ENCODE data around the gene KPNB1.

The KPNB1 gene

DNA sequence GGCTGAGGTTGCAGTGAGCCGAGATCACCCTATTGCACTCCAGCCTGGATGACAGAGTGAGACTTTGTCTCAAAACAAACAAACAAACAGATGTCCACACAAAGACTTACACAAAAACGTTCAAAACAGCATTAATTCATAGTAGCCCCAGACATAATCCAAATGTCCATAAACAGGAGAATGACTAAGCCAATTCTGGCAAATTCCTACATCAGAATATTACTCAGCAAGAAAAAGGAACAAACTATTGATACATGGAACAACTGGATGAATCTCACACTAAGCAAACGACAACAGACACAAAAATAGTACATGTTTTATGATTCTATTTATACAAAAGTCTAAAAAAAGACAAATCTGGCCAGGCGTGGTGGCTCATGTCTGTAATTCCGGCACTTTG is 10.8 kb upstream of the KPNB1 start:
- DNase-seq, result no peak

DNA sequence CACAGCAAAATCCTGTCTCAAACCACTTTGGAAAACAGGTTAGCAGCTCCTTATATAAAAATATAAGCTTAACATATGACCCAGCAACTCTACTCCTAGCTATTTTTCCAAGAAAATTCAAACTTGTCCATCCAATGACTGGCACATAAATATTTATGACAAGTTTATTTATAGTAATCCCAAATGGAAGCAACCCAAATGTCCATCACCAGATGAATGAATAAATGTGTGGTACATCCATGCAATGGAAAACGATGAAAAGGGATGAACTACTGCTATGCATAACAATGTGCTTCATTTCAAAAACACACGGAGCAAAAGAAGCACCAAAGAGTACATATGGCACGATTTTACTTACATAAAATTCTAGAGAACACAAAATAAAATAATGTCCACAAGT is 9.6 kb upstream of the KPNB1 start:
- no peak for DNase-seq

DNA sequence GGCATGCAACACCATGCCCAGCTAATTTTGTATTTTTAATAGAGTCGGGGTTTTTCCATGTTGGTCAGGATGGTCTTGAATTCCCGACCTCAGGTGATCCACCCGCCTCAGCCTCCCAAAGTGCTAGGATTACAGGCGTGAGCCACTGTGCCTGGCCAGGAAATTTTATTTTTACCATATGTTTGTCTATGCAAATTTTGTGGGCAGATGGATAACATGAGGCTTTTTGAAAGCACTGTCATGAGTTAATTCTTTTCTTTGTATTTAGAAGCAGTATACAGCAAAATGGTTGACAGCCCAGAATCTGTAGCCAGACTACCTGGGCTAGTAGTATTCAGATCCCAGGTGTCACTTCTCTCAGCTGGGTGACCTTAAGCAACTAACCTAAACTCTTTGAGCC is 8.5 kb upstream of the KPNB1 start:
- DNase-seq, result no peak

DNA sequence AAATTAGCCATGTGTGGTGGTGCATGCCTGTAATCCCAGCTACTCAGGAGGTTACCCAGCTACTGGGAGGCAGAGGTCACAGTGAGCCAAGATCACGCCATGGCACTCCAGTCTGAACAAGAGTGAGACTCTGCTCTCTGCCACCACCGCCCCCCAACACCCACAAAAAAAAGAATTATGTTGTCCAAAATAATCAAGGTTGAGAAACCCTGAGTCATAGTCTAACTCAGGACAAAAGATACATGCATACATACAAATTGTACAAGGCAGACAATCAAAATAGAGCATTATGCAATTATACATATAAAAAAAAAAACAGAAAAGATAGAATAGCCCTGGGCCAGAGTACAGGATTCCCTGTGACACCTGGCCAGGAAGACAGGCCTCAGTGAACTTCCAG is 6.6 kb upstream of the KPNB1 start:
- no peak for DNase-seq

DNA sequence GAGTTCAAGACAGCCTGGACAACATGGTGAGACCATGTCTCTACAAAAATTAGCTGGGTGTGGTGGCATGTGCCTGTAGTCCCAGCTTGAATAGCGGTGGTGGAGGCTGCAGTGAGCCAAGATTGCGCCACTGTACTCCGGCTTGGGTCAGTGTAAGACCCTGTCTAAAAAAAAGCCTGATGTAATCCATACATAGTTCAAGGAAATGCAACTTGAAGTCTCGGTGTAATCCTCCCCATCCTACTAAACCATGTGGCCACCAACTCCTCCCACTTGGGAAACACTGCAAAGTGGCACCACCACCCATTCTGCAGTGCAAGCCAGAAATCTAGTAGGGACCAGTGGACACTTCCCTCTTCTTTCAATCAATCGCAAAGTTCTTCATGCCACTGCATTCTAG is 5.4 kb upstream of the KPNB1 start:
- no peak for DNase-seq

DNA sequence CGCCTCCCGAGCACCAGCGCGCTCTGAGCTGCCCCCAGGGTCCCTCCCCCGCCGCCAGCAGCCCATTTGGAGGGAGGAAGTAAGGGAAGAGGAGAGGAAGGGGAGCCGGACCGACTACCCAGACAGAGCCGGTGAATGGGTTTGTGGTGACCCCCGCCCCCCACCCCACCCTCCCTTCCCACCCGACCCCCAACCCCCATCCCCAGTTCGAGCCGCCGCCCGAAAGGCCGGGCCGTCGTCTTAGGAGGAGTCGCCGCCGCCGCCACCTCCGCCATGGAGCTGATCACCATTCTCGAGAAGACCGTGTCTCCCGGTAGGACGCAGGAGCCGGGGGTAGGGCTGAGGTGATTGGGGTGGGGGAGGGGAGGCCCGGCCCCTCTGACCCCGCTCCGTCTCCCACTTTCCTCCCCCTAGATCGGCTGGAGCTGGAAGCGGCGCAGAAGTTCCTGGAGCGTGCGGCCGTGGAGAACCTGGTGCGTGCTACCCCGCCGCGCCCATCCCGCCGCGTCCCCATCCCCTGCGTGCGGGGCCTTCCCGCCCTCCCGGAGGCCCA is 329 bp downstream of the KPNB1 start:
- DNase-seq, result no peak

DNA sequence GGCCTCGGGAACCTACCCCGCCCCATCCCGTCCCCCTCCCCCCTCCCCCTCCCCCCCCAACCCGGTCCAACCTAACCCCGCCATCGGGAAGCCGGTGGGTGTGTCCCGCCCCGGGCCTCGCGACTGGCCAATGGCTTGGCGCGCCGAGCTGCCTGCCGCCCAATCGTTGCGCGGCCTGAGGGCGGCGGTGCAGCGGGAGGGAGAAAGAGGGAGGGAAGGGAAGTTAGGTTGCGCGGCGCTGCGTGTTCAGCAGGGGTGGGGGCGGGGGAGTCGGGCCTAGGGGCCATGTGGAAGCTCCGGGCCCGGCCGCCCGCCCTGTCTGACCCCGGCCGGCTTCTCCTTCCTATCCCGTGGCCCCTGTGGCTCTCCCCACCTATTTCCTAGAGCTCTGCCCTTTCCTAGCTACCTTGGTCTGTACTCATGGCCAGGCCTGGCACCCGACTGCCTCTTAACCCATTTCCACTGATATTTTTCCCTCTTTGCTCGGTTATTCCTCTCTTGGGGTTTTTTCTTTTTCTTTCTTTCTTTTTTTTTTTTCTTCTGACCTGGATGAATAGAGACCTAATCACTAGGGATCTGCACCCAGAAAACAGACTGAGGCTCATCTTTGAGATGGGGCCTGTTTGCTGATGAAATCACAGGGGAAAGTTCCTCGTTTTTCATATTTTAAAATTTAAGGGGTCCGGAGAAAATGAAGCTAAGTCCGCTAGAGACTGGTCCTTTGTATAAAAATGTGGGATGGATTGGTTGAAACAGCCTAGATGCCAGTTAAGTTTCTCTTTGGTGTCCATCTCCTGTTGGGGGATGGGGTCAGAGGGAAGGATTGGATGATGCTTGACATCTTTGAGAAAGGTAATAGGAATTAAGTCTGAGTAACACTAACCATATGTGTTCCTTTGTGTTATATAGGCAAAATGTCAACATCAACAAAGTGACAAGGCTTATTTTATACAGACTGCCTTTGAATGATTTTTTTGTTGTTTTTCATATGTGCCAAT is 1.1 kb downstream of the KPNB1 start:
- peak; percentile 95 to 96 for DNase-seq

DNA sequence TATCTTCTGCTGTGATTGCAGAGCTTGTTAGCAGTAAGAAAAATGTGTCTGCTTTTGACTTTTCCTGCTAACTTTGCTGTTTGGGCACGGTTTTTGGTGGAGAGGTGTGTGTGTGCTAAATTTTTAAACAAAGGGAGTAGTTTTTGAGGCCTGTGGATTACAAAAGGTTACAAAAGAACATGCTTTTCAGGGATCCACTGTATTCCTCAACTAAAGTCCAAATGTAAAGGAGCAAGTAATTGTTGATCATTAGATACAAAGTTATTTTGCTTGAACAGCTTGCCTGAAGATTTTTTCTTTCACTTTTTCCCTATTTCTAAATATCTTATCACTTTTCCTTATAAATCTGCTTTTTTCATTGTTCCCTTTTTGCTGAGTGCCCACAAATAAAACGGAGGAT is 2.0 kb downstream of the KPNB1 start:
- DNase-seq, result no peak

DNA sequence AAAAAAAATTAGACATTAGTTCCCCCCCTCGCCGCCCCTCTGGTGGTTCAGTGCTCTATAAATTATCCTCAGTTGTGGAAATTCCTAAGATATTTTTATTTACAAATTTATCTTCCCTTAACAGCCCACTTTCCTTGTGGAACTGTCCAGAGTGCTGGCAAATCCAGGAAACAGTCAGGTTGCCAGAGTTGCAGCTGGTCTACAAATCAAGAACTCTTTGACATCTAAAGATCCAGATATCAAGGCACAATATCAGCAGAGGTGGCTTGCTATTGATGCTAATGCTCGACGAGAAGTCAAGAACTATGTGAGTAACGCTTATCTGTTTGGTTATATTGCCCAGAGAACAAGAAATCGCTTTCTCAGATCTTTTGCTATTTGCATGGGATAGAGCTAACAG is 2.9 kb downstream of the KPNB1 start:
- DNase-seq, result no peak

DNA sequence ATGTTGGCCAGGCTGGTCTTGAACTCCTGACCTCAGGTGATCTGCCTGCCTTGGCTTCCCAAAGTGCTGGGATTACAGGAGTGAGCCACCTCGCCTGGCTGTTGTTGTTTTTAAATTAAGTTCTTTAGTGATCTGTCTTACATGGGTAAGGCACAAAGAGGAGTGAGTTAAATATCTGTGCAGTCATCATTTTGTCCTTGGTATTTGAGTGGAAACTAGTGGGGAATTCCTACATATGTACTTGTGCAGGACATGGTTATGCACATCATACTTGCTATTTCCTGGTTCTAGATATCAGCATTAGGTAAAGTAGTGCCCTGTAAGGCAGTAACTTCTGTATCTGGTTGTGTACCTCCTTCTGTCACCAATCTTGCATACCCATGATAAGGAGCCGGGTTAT is 3.7 kb downstream of the KPNB1 start:
- no peak for DNase-seq

DNA sequence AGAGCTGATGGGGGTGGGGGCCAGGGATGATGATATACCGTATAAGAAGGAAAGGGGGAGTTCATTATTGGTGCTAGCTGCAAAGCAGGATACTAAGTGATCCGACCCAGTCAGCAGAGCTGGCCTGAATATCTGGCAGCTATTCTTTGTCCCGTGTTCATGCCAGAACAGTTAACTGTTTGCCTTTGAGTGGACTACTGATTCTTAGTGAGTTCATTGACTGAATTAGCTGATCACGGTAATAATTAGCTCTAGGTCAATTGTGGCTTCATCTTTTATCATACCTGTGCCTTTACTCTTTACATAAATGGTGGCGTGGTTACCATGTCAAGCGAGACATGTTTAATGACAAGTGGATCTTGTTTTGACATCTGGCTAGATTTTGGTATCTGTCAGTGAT is 5.3 kb downstream of the KPNB1 start:
- no peak for DNase-seq

DNA sequence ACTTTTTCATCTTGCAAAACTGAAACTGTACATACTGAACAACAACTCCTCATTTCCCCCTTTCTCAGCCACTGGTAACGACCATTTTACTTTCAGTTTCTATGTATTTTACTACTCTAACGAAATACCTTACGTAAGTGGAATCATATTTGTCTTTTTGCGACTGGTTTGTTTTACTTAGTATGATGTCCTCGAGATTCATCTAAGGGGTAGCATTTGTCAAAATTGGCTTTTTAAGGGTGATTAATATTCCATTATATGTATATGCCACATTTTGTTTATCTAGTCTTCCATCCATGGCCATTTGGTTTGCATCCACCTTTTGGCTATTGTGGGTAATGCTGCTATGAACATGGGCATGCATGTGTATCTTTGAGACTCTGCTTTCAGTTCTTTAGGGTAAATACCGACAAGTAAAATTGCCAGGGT is 10.4 kb downstream of the KPNB1 start:
- DNase-seq, result no peak

DNA sequence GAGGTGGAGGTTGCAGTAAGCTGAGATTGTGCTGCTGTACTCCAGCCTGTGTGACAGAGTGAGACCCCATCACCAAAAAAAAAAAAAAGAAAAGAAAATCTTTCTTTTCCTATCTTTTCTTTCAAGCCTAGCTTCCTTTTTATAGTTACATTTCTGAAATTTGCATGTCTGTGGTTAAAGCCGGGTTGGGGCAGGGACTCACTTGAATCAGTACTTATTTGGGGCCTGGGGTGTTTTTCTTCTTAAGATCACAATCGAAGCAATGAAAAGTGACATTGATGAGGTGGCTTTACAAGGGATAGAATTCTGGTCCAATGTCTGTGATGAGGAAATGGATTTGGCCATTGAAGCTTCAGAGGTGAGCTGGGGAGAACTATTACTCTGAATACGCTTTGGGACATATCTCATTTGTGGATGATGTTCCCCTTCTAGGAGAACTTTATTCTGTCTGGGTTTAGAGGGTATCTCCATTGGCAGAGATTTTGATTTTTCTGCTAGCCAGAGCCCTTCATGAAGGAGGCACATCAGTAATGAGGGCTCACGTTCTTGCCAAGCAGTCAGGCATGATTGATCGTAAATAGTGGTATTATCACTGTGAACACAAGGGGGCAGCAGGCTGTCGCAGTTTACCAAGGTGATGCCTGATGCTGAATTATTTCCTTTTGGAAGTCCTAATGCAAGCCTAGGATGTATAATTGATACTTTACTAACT is 14.3 kb downstream of the KPNB1 start:
- DNase-seq, result peak; percentile 55 to 68

DNA sequence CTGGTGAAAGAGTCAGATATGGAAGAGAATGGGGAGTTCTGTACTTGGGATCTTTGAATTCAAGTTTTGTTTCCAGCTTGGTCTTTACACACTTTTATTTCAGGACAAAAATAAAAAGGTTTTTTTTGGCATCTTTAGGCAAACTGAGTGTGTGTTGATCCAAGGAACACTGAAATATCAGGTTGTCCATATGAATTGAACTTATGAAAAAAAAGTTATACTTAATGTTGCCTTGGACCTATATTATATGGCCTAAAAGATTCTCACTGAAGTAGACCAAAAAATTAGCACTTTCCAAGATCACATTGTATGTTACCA is 14.9 kb downstream of the KPNB1 start:
- DNase-seq, result no peak

DNA sequence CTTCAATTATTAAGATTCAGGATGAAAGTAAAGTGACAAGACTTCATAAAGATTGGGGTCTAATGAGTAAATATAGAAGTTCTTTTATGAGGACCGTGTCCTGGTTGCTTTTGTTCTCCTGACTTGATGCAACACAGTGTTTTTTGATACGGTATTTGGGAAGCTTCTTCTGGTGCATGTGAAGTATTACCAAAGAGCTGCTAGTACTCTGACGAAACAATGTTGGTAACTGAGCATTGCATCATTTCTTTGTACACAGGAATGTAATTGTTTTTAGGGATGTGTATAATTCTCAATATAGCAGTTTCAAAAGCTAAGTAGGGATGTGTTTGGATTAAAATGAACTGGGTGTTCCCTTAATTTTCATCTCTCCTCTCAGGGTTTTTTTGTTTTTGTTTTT is 15.9 kb downstream of the KPNB1 start:
- DNase-seq, result no peak

DNA sequence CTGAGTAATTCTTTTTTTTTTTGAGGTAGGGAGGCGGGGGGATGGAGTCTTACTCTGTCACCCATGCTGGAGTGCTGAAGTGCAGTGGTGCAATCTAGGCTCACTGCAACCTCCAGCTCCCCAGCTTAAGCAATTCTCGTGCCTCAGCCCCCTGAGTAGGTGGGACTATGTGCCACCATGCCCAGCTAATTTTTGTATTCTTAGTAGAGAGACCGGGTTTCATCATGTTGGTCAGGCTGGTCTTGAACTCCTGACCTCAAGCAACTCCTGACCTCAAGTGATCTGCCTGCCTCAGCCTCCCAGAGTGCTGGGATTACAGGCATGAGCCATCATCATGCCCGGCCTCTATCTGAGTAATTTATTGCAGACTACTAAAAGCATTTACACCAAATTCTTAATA is 19.4 kb downstream of the KPNB1 start:
- DNase-seq, result no peak

DNA sequence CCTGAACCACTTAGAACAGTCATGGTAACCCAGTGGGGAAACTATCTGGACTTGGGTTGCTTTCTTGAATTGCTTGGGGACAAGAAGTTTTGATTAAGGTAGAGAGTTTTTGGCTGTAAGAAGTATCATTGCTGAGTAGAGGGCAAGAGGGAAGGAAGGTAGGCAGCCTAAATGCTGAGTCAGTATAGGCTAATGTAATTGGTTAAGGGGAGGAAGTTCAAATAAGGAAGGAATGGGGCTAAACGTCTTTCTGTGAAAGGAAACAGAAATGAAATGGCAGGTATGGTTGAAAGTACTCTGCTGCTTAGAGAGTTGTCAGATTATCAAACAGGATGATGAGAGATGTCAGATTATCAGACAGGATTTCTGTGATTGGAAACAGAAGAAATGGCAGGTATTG is 20.3 kb downstream of the KPNB1 start:
- no peak for DNase-seq

DNA sequence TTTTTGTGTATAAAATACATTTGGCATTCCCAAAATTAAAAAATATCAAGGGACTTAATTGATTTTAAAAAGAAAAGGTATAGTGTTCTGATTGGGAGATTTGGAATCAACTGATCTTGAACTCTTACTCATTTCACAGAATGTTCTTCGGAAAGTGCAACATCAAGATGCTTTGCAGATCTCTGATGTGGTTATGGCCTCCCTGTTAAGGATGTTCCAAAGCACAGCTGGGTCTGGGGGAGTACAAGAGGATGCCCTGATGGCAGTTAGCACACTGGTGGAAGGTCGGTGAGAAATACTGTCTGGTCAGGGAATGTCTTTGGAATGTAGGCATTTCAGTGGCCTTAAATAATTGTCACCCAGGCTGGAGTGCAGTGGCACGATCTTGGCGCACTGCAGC is 24.8 kb downstream of the KPNB1 start:
- DNase-seq, result no peak

DNA sequence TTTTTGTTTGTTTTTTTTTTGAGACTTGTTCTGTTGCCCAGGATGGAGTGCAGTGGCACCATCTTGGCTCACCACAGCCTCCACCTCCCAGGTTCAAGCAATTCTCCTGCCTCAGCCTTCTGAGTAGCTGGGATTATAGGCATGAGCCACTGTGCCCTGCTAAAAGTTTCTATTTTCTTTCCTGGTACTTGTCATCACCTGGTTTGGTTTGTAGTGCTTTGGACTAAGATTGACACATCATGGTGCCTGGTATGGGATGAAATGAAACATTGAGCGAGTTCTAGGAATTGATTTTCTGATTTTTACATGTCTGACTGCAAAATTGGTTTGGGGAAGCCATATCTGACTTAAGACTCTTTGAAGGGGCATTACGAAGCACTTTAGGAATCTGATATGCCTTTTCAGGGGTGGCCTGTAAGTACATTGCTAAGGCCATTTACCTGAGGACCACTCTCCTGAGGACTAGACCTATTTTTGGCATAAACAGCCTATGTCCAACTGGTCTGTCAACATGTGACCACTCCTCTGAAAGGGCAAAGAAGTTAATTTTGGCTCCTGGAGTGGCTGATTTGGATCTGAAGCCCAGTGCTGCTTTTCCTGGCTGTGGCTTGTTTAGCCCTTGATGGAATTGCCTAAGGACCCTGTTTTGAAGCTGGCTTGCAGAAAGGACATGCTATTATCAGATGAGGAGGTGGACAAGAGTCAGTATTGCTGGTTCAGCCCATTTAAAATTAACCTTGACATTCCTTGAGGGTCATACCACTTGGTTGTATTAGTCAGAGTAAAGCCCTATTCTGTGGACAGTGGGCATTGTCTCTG is 25.9 kb downstream of the KPNB1 start:
- DNase-seq, result no peak

DNA sequence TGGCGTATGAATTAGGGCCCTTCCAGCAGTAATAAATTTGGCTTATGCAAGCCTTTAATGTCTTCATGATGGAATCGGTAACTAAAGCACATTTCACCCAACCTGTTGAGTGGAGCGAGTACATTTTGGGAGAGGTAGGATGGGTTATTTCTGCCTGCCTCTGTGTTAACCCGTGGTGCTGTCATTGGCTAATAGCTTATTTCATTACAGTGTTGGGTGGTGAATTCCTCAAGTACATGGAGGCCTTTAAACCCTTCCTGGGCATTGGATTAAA is 26.4 kb downstream of the KPNB1 start:
- DNase-seq, result no peak

DNA sequence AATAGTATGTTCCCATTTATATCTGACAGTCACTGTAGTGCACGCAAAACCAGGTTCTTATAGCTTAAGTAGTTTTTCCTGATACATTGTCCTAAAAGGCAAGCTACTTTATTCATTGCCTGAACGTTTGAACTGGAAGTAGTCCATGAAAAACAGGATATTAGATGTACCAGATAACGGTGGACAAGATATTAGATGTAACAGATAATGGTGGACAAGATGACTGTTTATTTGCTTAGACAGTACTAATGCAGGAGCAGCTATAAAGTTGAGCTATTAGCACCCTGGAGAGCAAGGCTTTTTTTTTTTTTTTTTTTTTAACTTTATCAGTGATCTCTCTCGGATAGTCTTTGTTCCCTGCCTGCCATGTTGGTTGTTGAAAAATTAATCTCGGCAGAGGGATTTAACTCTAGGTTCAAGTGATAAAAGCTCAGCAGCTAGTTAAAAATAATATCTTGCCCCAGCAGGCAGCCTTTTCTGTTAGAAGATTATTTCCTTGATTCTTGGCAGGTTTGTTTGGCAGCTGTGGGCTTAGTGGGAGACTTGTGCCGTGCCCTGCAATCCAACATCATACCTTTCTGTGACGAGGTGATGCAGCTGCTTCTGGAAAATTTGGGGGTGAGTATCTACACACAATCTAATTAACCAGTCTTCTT is 26.9 kb downstream of the KPNB1 start:
- DNase-seq, result no peak

DNA sequence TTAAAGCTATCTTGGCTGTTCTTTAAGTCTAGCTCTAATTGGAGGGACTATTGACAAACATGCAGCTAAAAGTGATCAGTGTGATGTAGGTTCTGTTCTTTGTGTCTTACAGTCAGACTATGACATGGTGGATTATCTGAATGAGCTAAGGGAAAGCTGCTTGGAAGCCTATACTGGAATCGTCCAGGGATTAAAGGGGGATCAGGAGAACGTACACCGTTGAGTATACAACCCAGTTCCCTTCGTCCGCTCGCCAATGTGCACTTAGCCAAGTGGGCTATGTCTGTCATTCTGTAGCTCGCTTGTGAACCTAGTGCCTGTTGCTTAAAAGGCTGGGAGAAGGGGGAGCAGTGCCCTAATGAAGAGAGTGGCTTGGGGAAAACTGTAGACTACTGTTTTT is 28.5 kb downstream of the KPNB1 start:
- DNase-seq, result no peak

DNA sequence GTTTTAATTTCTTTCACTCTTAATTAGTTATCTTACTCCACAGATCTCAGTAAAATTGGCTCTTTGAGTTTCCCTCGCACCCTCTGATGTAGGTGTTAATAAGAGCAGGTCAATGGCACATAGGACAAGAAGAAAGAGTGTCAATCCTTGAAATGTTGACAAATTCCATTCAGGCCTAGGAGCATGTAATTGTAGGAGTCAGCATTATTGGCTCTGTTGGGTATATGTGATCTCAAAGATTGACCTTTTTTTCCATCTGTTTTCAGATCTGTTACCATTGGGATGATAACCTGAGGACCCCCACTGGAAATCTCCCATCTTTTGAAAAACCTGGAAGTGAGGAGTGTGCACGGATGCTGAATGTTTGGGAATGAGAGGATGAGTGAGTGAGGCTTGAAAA is 32.4 kb downstream of the KPNB1 start:
- no peak for DNase-seq
